ENCODE results near the gene INS. TPM values are rescaled to one million over a fixed set of nuclear protein-coding genes. Genes with fewer than 3 reads are reported as not detected.

Gene INS
- total and polyA plus RNA-seq, 5 donors from 2014 or later = not detected

DNA sequence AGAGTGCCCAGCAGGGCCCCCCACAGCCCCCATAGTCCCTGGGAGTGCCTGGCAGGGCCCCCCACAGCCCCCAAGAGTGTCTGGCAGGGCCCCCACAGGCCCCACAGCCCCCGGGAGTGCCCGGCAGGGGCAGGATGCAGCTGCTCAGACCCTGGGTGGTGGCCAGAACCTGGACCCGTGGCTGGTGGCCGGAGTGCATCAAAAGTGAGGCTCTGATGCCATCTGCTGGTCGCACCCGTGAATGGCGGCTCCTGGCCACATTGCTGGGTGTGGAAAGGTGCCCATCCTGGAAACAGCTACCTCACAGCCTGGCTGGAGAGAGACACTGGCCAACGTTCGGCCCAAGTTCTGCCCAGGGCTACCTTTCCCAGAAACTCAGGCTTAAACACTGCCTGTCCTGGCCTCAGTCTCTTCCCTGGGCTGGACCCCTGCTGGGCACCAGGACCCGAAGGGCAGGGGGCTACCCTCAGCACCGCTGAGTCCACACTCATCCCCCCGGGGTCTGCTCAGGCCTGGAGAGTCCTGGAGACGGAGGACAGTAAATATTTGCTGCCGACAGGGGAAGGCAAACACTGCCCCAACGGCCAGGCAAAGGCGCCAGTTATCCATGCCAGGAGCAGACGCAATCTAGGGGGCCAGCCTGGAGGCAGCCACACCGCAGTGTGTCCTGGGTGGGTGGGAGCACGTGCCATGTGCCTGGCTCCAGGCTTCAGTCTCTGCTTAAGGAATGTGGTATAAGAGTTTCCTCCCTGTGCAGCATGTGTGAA lies 4.4 kb downstream of the INS start:
- Histone ChIP-seq H3K9me3 (ENCODE audit: control insufficient read depth in 2 of 2, low read length in 2 of 2) (no peaks in the 10 kb centered on the region), H3K36me3 (ENCODE audit: control insufficient read depth, insufficient read depth, low read length) (no peaks in the 10 kb centered on the region), H3K4me3 (ENCODE audit: low read depth, low read length) (no peak overlapping the region), H3K27ac (ENCODE audit: insufficient read depth, low read length, poor library complexity, severe bottlenecking) (no peak overlapping the region), H3K27me3 (ENCODE audit: control insufficient read depth, insufficient read depth, low read length) (no peaks in the 10 kb centered on the region), H3K4me1 (ENCODE audit: control insufficient read depth, insufficient read depth, low read length, poor library complexity, severe bottlenecking) (peaks cover 4% of the 10 kb centered on the region)
- Mint-ChIP-seq H3K27me3 (peaks cover 3% of the 10 kb centered on the region), H3K4me3 (no peak overlapping the region), H3K36me3 (no peaks in the 10 kb centered on the region), H3K9me3 (no peaks in the 10 kb centered on the region), H3K4me1 (peaks cover 0 to 4% (median 4%) of the 10 kb centered on the region in 4 donors), H3K27ac (no peak overlapping the region)
- ATAC-seq (ENCODE audit: low read depth in 2 of 2) (no peak), DNase-seq (peak in 2 of 3 donors; percentile 16 to 27)

DNA sequence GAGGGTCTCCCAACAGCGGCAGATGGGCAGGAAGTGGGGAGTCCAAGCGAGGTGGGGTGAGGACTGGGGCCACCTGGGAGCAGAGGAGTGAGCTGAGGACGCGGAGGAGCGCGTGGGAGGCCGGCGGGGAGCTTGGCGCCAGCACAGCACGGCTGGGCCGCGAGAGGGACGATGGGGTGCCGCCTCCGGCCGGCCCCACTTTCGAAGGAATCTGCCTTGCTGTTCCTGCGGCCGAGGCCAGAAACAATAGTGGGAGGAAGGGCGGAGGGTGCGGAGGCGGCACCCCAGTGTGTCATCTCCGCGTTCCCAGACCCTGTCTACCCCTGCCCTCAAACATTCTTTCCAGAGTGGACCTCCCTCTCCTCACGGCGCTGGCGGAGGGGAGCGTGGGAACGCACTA lies 5.5 kb downstream of the INS start:
- no peak overlapping the region for H3K4me3 ChIP-seq (ENCODE audit: low read depth, low read length)
- H3K4me1 Mint-ChIP-seq = peaks cover 0 to 8% (median 5%) of the 10 kb centered on the region in 4 donors
- no peak overlapping the region for H3K27ac ChIP-seq (ENCODE audit: insufficient read depth, low read length, poor library complexity, severe bottlenecking)
- DNase-seq (no peak), ATAC-seq (ENCODE audit: low read depth in 2 of 2) (no peak)
- H3K4me3 Mint-ChIP-seq = no peak overlapping the region
- H3K9me3 Mint-ChIP-seq = no peaks in the 10 kb centered on the region
- H3K27me3 Mint-ChIP-seq = peaks cover 14% of the 10 kb centered on the region
- no peaks in the 10 kb centered on the region for H3K9me3 ChIP-seq (ENCODE audit: control insufficient read depth in 2 of 2, low read length in 2 of 2)
- H3K36me3 Mint-ChIP-seq = no peaks in the 10 kb centered on the region
- peaks cover 6% of the 10 kb centered on the region for H3K4me1 ChIP-seq (ENCODE audit: control insufficient read depth, insufficient read depth, low read length, poor library complexity, severe bottlenecking)
- H3K36me3 ChIP-seq (ENCODE audit: control insufficient read depth, insufficient read depth, low read length) = no peaks in the 10 kb centered on the region
- H3K27me3 ChIP-seq (ENCODE audit: control insufficient read depth, insufficient read depth, low read length) = no peaks in the 10 kb centered on the region
- no peak overlapping the region for H3K27ac Mint-ChIP-seq

DNA sequence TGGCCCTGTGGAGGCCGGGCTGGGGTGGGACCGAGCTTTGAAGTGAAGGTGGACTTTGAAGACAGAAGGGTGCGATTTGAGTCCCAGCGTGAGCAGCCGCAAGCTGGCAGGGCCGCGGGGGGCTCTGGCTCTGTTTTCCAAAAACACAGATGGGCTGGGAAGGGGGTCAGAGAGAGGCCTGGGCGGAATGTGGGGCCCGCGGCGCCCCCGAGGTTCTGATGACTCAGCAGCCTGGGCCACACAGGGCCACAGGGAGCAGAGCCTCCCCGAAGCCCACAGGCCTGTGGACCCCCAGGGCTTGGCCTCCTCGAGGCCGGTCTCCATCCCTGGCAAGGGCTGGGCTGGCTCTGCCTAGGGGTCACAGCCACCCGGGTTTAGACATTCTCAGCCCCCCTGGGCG lies 6.1 kb downstream of the INS start:
- peaks cover 2% of the 10 kb centered on the region for H3K27me3 ChIP-seq (ENCODE audit: control insufficient read depth, insufficient read depth, low read length)
- no peak overlapping the region for H3K4me3 Mint-ChIP-seq
- H3K9me3 Mint-ChIP-seq = no peaks in the 10 kb centered on the region

DNA sequence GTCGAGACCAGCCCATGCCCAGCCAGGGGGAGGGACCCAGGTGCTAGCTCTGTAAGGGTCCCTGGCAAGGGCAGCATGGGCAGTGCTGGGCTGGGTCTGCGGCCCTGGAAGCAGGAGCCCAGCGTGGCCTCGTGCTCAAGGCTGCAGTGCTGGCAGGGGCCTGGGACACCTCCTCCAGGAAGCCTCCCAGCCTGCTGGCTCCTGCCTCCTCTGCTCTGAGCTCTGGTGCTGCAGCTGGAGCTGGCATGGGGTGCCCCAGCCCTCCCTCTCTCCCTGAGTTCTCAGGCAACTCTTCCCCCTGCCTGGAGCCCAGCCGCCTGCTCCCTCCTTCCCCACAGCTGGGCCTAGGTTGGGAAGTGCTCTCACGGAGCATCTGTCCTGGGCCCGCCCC lies 6.8 kb downstream of the INS start:
- no peak overlapping the region for H3K27ac Mint-ChIP-seq
- H3K4me3 ChIP-seq (ENCODE audit: low read depth, low read length) = no peak overlapping the region
- no peaks in the 10 kb centered on the region for H3K36me3 ChIP-seq (ENCODE audit: control insufficient read depth, insufficient read depth, low read length)
- ATAC-seq (ENCODE audit: low read depth in 2 of 2) (no peak), DNase-seq (no peak)
- H3K36me3 Mint-ChIP-seq = no peaks in the 10 kb centered on the region
- peaks cover 6% of the 10 kb centered on the region for H3K4me1 ChIP-seq (ENCODE audit: control insufficient read depth, insufficient read depth, low read length, poor library complexity, severe bottlenecking)
- peaks cover 0 to 8% (median 5%) of the 10 kb centered on the region in 4 donors for H3K4me1 Mint-ChIP-seq
- H3K27me3 Mint-ChIP-seq = peaks cover 19% of the 10 kb centered on the region
- no peaks in the 10 kb centered on the region for H3K9me3 Mint-ChIP-seq
- H3K27ac ChIP-seq (ENCODE audit: insufficient read depth, low read length, poor library complexity, severe bottlenecking) = no peak overlapping the region
- H3K9me3 ChIP-seq (ENCODE audit: control insufficient read depth in 2 of 2, low read length in 2 of 2) = no peaks in the 10 kb centered on the region
- no peak overlapping the region for H3K4me3 Mint-ChIP-seq
- peaks cover 2% of the 10 kb centered on the region for H3K27me3 ChIP-seq (ENCODE audit: control insufficient read depth, insufficient read depth, low read length)

More for the DNA sequence above, 6.1 kb downstream of the INS start:
- Mint-ChIP-seq H3K36me3 (no peaks in the 10 kb centered on the region), H3K27me3 (peaks cover 18% of the 10 kb centered on the region), H3K4me1 (peaks cover 0 to 8% (median 5%) of the 10 kb centered on the region in 4 donors), H3K27ac (no peak overlapping the region)
- ATAC-seq (ENCODE audit: low read depth in 2 of 2) = no peak
- DNase-seq = no peak
- no peak overlapping the region for H3K4me3 ChIP-seq (ENCODE audit: low read depth, low read length)
- no peaks in the 10 kb centered on the region for H3K9me3 ChIP-seq (ENCODE audit: control insufficient read depth in 2 of 2, low read length in 2 of 2)
- no peaks in the 10 kb centered on the region for H3K36me3 ChIP-seq (ENCODE audit: control insufficient read depth, insufficient read depth, low read length)
- peaks cover 6% of the 10 kb centered on the region for H3K4me1 ChIP-seq (ENCODE audit: control insufficient read depth, insufficient read depth, low read length, poor library complexity, severe bottlenecking)
- no peak overlapping the region for H3K27ac ChIP-seq (ENCODE audit: insufficient read depth, low read length, poor library complexity, severe bottlenecking)

DNA sequence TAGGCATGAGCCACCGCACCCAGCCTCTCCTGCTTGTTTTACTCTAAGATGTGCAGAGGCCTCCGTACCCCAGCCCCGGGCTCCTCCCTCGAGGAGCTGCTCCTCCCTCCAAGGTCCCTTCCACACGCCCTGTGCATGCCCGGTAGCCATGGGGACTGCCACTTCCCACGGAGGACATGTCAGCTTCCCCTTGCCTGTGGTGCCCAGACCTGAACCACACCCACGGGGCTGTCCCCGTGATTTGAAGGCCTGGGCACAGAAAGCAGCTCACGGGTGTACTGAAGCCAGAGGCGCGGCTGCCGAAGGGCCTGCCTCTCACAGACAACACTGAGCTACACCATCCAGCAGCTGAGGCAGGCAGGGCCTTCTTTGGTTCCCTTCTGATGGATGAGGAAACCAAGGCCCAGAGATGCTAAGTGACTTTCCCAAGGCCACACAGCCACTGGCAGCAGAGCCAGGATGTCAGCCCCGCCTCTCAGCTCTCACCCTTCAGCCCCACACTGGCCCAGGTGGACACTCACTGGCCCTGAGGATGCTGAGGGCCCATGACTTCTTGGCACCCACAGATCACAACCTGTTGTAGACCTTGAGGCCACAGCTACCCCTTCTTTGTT lies 7.3 kb downstream of the INS start:
- DNase-seq (no peak), ATAC-seq (ENCODE audit: low read depth in 2 of 2) (no peak)
- Histone ChIP-seq H3K4me3 (ENCODE audit: low read depth, low read length) (no peak overlapping the region), H3K9me3 (ENCODE audit: control insufficient read depth in 2 of 2, low read length in 2 of 2) (no peaks in the 10 kb centered on the region), H3K27ac (ENCODE audit: insufficient read depth, low read length, poor library complexity, severe bottlenecking) (no peak overlapping the region), H3K27me3 (ENCODE audit: control insufficient read depth, insufficient read depth, low read length) (peaks cover 2% of the 10 kb centered on the region), H3K4me1 (ENCODE audit: control insufficient read depth, insufficient read depth, low read length, poor library complexity, severe bottlenecking) (peaks cover 6% of the 10 kb centered on the region), H3K36me3 (ENCODE audit: control insufficient read depth, insufficient read depth, low read length) (no peaks in the 10 kb centered on the region)
- Mint-ChIP-seq H3K27me3 (peaks cover 24% of the 10 kb centered on the region), H3K4me1 (peaks cover 0 to 8% (median 5%) of the 10 kb centered on the region in 4 donors), H3K9me3 (no peaks in the 10 kb centered on the region), H3K4me3 (no peak overlapping the region), H3K27ac (no peak overlapping the region), H3K36me3 (no peaks in the 10 kb centered on the region)

DNA sequence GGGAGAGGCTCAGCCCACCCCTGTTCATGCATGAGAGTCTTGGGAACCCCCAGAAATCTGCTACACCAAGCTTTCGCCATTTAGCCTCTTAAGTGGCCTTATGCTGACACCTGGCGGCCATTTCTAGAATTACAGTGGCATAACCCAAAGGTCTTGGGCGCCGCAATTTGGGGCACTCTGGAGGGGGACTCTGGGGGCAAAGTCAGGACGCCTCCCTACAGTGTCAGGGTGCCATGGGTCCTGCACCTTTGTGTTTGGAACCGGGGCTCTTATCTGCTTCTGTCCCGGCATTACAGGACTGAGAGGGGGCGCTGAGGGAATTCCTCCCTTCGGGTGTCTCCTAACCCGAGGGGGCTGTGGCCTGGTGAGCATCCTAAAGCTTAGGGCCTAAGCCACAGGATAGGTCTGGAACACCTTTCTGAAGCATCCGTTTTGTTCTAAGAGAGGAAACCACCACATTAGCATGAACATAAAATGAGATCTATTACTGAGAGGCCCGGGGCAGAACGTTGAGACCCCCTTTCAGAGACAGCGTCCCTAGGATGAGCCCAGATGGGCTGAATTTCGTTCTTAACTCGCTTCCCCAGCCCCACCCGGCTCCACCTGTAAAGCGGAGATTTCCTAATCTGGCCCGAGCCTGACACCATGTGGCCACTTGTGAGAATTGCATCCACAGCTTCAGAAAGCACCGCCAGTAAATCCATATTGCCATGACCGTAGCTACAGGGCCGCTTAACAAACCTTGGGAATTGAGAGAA lies 9.3 kb downstream of the INS start:
- Histone ChIP-seq H3K4me1 (ENCODE audit: control insufficient read depth, insufficient read depth, low read length, poor library complexity, severe bottlenecking) (peaks cover 6% of the 10 kb centered on the region), H3K36me3 (ENCODE audit: control insufficient read depth, insufficient read depth, low read length) (no peaks in the 10 kb centered on the region), H3K4me3 (ENCODE audit: low read depth, low read length) (peak overlapping the region; percentile 55), H3K27me3 (ENCODE audit: control insufficient read depth, insufficient read depth, low read length) (peaks cover 2% of the 10 kb centered on the region), H3K27ac (ENCODE audit: insufficient read depth, low read length, poor library complexity, severe bottlenecking) (no peak overlapping the region), H3K9me3 (ENCODE audit: control insufficient read depth in 2 of 2, low read length in 2 of 2) (no peaks in the 10 kb centered on the region)
- Mint-ChIP-seq H3K9me3 (no peaks in the 10 kb centered on the region), H3K36me3 (no peaks in the 10 kb centered on the region), H3K27me3 (peaks cover 41% of the 10 kb centered on the region), H3K4me3 (peak overlapping the region in 3 of 4 donors; percentile 43 to 78 (median 44)), H3K4me1 (peaks cover 0 to 8% (median 5%) of the 10 kb centered on the region in 4 donors), H3K27ac (peak overlapping the region in 1 of 3 donors; percentile 14)
- DNase-seq (peak; percentile 63 to 81 (median 75)), ATAC-seq (ENCODE audit: low read depth in 2 of 2) (peak; percentile 72 to 76)

DNA sequence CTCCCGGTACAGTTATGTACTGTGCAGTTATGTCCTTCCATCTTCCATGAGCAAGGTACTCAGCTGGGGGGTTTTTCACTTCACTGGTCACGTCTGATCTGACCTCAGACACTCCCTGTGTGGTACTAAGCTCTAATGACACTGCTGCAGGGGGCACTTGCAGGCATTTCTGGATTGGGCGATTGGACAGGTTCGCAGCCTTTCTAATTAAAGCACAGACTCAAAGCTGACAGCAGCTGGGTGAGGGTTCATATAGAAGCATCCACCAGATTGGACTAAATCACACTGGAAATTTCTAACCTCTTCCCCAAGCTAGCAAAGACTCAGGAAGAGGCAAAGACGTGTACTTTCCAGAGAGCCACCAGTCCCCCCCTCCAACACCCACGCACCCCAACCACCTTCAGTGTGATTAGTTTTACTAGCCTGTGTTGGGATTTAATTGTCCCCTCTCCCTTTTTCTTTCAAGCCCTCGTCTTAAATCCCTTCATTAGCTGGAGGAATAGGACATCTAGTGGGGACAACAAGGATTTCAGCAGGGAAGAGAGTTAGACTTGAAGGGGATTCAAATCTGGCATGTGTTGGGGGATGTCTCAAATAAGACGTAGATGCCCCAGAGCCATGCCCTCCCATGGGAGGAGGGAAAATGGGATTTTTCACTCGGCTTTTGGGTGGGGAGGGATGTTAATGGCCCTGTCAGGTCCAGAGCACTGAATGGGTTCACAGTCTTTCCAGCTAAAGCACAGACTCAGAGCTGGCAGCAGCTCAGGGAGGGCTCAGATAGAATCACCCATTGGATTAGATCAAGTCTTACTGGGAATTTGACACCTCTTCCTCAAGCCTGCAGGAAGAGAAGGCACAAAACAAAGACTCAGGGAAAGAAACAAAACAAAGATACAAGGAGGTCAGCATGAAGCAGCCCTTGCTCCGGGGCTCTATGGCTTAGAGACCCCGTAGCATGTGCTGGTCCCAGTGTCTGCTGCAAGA lies 10.9 kb downstream of the INS start:
- peaks cover 6% of the 10 kb centered on the region for H3K4me1 ChIP-seq (ENCODE audit: control insufficient read depth, insufficient read depth, low read length, poor library complexity, severe bottlenecking)
- H3K27me3 Mint-ChIP-seq = peaks cover 55% of the 10 kb centered on the region
- H3K27ac Mint-ChIP-seq = no peak overlapping the region
- no peaks in the 10 kb centered on the region for H3K9me3 ChIP-seq (ENCODE audit: control insufficient read depth in 2 of 2, low read length in 2 of 2)
- no peak for DNase-seq
- peaks cover 2% of the 10 kb centered on the region for H3K27me3 ChIP-seq (ENCODE audit: control insufficient read depth, insufficient read depth, low read length)
- H3K36me3 ChIP-seq (ENCODE audit: control insufficient read depth, insufficient read depth, low read length) = no peaks in the 10 kb centered on the region
- H3K4me1 Mint-ChIP-seq = peaks cover 0 to 8% (median 5%) of the 10 kb centered on the region in 4 donors
- H3K4me3 ChIP-seq (ENCODE audit: low read depth, low read length) = no peak overlapping the region
- no peaks in the 10 kb centered on the region for H3K36me3 Mint-ChIP-seq
- no peak overlapping the region for H3K4me3 Mint-ChIP-seq
- no peaks in the 10 kb centered on the region for H3K9me3 Mint-ChIP-seq
- no peak overlapping the region for H3K27ac ChIP-seq (ENCODE audit: insufficient read depth, low read length, poor library complexity, severe bottlenecking)
- no peak for ATAC-seq (ENCODE audit: low read depth in 2 of 2)

Data from CD4-positive, CD25-positive, alpha-beta regulatory T cell (primary cell).